A549 (cell line): ENCODE results near the gene USP30.

Source experiments
- CHD4 ChIP-seq: fragments of 200-600 bp; sonication (generic); IDR thresholded peaks from 2 replicates; pipeline ENCODE4 v1.6.1; 2016; ENCODE audit warnings: antibody characterized with exemption, mild to moderate bottlenecking, borderline replicate concordance
- CTCF ChIP-seq: fragments of >200 bp; sonication (Bioruptor Twin); formaldehyde crosslinking; IDR thresholded peaks from 3 replicates; pipeline ENCODE4 v1.5.1; 2016
- EP300 ChIP-seq, 2 experiments: fragments of >200 bp; sonication (Bioruptor Twin); formaldehyde crosslinking; IDR thresholded peaks; 2 replicates in 1 of 2; 3 replicates in 1 of 2; pipeline ENCODE4 v1.6.1; 2016 to 2017
- HDAC2 ChIP-seq: fragments of 200-600 bp; sonication (generic); IDR thresholded peaks from 2 replicates; pipeline ENCODE4 v1.6.1; 2016
- MAFK ChIP-seq: fragments of 450-650 bp; IDR thresholded peaks from 2 replicates; pipeline ENCODE4 v1.6.1; 2014; ENCODE audit not compliant: partially characterized antibody
- MAX ChIP-seq: IDR thresholded peaks from 2 replicates; pipeline ENCODE4 v1.6.1; 2012
- RNF2 ChIP-seq: fragments of 200-600 bp; sonication (generic); IDR thresholded peaks from 2 replicates; pipeline ENCODE4 v1.6.1; 2016; ENCODE audit warnings: low read depth, mild to moderate bottlenecking, antibody characterized with exemption, moderate library complexity, borderline replicate concordance
- SMC3 ChIP-seq: fragments of >200 bp; sonication (Bioruptor Twin); formaldehyde crosslinking; IDR thresholded peaks from 3 replicates; pipeline ENCODE4 v1.6.1; 2018; ENCODE audit warnings: inconsistent platforms

- TF ChIP-seq CTCF (no peak), SMC3 (no peak), RNF2 (no peak), CHD4 (no peak), HDAC2 (no peak), MAFK (no peak), EP300 (IDR thresholded peaks at IDR 0.05) (no peak), MAX (no peak)
Measured at GRCh38 chr12:109102491-109102890, 50.1 kb downstream of the USP30 start.
